Peyer's patch (tissue), 4 donors: ENCODE data around the gene POU6F2.

ENCODE experiments used
- CTCF ChIP-seq, 6 experiments: fragments of 450-650 bp in 4 of 6; fragments of 200-600 bp in 2 of 6; sonication (generic) in 1 of 6; IDR thresholded peaks; one replicate each; pipeline ENCODE4 v1.5.1; 2017 to 2019; ENCODE audit warnings: antibody characterized with exemption in 6 of 6, mild to moderate bottlenecking in 3 of 6, moderate library complexity in 1 of 6
- POLR2A ChIP-seq, 2 donors: fragments of 450-650 bp; IDR thresholded peaks; one replicate each; pipeline ENCODE4 v1.5.1; 2017; ENCODE audit warnings: antibody characterized with exemption in 2 of 2, mild to moderate bottlenecking in 2 of 2, moderate library complexity in 2 of 2

GRCh38 chr7:38950309-38950708 is 27.4 kb upstream of the POU6F2 start:
- no peak for TF ChIP-seq CTCF (IDR thresholded peaks at IDR 0.05)
- TF ChIP-seq POLR2A (IDR thresholded peaks at IDR 0.05) = no peak
